Measurements from ENCODE around the gene DRD4. TPM values are rescaled to one million over a fixed set of nuclear protein-coding genes. Genes with fewer than 3 reads are reported as not detected.

DRD4 gene
- total and polyA plus RNA-seq, 2 of the 13 experiments (the other 11 are each of a cell fraction or from before 2014, with no cell fraction given), result 0.09 to 0.13 TPM

- TF ChIP-seq FOXP4 (CRISPR knock-in tag; IDR thresholded peaks at IDR 0.05) (no peak), ZNF343 (CRISPR knock-in tag; IDR thresholded peaks at IDR 0.05) (no peak), MLLT10 (CRISPR knock-in tag; IDR thresholded peaks at IDR 0.05) (no peak), SOX13 (IDR thresholded peaks at IDR 0.05) (no peak), SOX13 (CRISPR knock-in tag; conservative IDR thresholded peaks at IDR 0.05 in 1 of 2, IDR thresholded peaks at IDR 0.05 in 1 of 2) (peak in 1 of 2 experiments; percentile 33; a peak in 1 of 4 replicates), SIN3A (IDR thresholded peaks at IDR 0.05; ENCODE audit: borderline replicate concordance, low read depth, low read length) (no peak), GABPB1 (CRISPR knock-in tag; IDR thresholded peaks at IDR 0.05) (peak; percentile 53; the same call in 1 of the 2 replicates), MED1 (CRISPR knock-in tag; IDR thresholded peaks at IDR 0.05) (peak; percentile 66), AHDC1 (CRISPR knock-in tag; IDR thresholded peaks at IDR 0.05; ENCODE audit: borderline replicate concordance) (no peak), FOXJ3 (CRISPR knock-in tag; IDR thresholded peaks at IDR 0.05; ENCODE audit: borderline replicate concordance) (peak; percentile 14; the same call in 1 of the 2 replicates)
- TF ChIP-seq, protein P1, sequence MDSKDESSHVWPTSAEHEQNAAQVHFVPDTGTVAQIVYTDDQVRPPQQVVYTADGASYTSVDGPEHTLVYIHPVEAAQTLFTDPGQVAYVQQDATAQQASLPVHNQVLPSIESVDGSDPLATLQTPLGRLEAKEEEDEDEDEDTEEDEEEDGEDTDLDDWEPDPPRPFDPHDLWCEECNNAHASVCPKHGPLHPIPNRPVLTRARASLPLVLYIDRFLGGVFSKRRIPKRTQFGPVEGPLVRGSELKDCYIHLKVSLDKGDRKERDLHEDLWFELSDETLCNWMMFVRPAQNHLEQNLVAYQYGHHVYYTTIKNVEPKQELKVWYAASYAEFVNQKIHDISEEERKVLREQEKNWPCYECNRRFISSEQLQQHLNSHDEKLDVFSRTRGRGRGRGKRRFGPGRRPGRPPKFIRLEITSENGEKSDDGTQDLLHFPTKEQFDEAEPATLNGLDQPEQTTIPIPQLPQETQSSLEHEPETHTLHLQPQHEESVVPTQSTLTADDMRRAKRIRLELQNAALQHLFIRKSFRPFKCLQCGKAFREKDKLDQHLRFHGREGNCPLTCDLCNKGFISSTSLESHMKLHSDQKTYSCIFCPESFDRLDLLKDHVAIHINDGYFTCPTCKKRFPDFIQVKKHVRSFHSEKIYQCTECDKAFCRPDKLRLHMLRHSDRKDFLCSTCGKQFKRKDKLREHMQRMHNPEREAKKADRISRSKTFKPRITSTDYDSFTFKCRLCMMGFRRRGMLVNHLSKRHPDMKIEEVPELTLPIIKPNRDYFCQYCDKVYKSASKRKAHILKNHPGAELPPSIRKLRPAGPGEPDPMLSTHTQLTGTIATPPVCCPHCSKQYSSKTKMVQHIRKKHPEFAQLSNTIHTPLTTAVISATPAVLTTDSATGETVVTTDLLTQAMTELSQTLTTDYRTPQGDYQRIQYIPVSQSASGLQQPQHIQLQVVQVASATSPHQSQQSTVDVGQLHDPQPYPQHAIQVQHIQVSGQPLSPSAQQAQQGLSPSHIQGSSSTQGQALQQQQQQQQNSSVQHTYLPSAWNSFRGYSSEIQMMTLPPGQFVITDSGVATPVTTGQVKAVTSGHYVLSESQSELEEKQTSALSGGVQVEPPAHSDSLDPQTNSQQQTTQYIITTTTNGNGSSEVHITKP (CRISPR knock-in tag; IDR thresholded peaks at IDR 0.05; ENCODE audit: low read depth), result peak; percentile 51; the same call in 1 of the 2 replicates
Observed at GRCh38 chr11:655036-655726, 18.1 kb downstream of the DRD4 start (continued).

Measured in HepG2 (cell line).